Psoas muscle (tissue), 8 donors: ENCODE measurements around the gene HACL1. TPM values are rescaled to one million over a fixed set of nuclear protein-coding genes. Genes with fewer than 3 reads are reported as not detected.

Experiments
- ATAC-seq, 4 donors: fragments of 200-7000 bp; cut with Tn5 transposase; one replicate each; pipeline ENCODE4 v1.9.1; 2020; ENCODE audit warnings: moderate library complexity in 3 of 4, mild to moderate bottlenecking in 2 of 4
- DNase-seq, 2 donors: peaks; one replicate each; pipeline ENCODE4 v3.0.0-alpha.2; 2020
- H3K27ac ChIP-seq: fragments of 200-600 bp; one replicate; pipeline ENCODE4 v1.8.0; 2022
- H3K27me3 ChIP-seq, 3 donors: fragments of 200-600 bp in 1 of 3; one replicate each; pipeline versions ENCODE4 v1.6.1 to v1.8.0; 2013 to 2022; ENCODE audit warnings: low read length in 2 of 3, mild to moderate bottlenecking in 2 of 3, moderate library complexity in 1 of 3; ENCODE audit not compliant: insufficient read depth in 3 of 3
- H3K36me3 ChIP-seq, 2 donors: fragments of 200-600 bp in 1 of 2; one replicate each; pipeline versions ENCODE4 v1.6.1 to v1.8.0; 2013 to 2022; ENCODE audit warnings: low read depth in 1 of 2, mild to moderate bottlenecking in 1 of 2, moderate library complexity in 1 of 2; ENCODE audit not compliant: insufficient read depth in 1 of 2
- H3K4me1 ChIP-seq: fragments of 200-600 bp; one replicate; pipeline ENCODE4 v1.8.0; 2022
- H3K4me3 ChIP-seq: fragments of 200-600 bp; one replicate; pipeline ENCODE4 v1.8.0; 2022; ENCODE audit warnings: mild to moderate bottlenecking
- H3K9me3 ChIP-seq: fragments of 200-600 bp; one replicate; pipeline ENCODE4 v1.8.0; 2022
- whole genome bisulfite sequencing, 3 donors: extraction: QIAGEN DNeasy Blood & Tissue Kit; methylation state at CpG; one replicate each; pipeline versions ENCODE4 v1.1.6 to v1.1.7; 2013; 5-methylcytosine and 5-hydroxymethylcytosine counted together
- intact Hi-C, 2 donors: fragments of 100-400 bp; cut with DNase I; formaldehyde crosslinking; loops; one replicate each; pipeline versions ENCODE4 v1.11.0 to v1.14.2; 2022
- polyA plus RNA-seq, 3 donors: library from polyadenylated mRNA; stranded (reverse); fragments of 200-250 nt; gene quantifications; one replicate each; pipeline ENCODE4 v1.2.3, GENCODE V29; 2013
- total RNA-seq, 4 donors: library from RNA; stranded (reverse); fragmentation: NEBNext Ultra II Directional in 2 of 4; extraction: Animal tissue kit (Norgen Biotek cat#: 25700) in 2 of 4; gene quantifications; one replicate each; pipeline versions ENCODE4 v1.2.1 to v1.2.4, GENCODE V29; 2021 to 2023
- TF ChIP-seq, protein P1 (sequence below): fragments of 200-600 bp; IDR thresholded peaks from one replicate; pipeline ENCODE4 v1.8.0; 2022; ENCODE audit warnings: antibody characterized with exemption
- donor health status: healthy with polysubstance abuse.
- donor health status: DM: no; HTN: no; CAD: no; lungs with moderate emphysema.
- donor health status: Bipolar disorder and iron deficiency.
- donor health status: healthy.
- donor health status: DM: yes; HTN: yes; CAD: no.
- donor health status: DM: no; HTN: no; CAD: no.
- donor health status: DM: no; HTN: no; CAD: no.
- donor health status: DM: yes; HTN: yes; CAD: no.

HACL1 gene
- total and polyA plus RNA-seq, 7 donors = 8.2 to 20.2 (median 17.5) TPM

DNA sequence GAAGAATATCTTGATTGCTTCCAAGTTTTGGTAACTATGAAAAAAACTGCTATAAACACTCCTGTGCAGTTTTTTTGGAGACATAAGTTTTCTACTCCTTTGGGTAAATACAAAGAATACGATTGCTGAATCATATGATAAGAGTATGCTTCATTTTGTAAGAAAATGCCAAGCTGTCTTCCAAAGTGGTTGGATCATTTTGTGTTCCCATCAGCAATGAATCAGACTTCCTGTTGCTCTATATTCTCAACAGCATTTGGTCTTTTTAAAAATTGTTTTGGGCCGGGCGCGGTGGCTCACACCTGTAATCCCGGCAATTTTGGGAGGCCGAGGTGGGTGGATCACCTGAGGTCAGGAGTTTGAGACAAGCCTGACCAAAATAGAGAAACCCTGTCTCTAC is 14.7 kb upstream of the HACL1 start:
- no peak for DNase-seq
- no peaks in the 10 kb centered on the region for H3K9me3 ChIP-seq

DNA sequence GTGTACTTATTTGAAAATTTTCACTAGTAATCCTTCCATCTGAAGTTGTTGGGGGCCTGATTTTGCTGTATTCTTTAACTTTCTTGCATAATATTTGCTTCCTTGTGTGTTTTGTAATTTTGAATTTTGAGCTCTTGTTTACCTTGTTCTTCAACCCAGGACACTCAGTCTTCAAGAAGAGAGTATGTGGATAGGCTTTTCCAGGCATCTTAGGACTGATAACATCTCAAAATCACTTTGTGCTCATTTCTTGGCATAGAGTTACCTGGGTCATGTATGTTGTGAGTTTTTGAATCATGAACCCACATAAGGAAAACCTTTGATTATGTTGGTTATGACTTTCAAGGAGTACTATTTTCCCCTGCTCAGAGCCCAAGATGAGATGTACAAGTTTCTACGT is 13.6 kb upstream of the HACL1 start:
- TF ChIP-seq, protein P1, sequence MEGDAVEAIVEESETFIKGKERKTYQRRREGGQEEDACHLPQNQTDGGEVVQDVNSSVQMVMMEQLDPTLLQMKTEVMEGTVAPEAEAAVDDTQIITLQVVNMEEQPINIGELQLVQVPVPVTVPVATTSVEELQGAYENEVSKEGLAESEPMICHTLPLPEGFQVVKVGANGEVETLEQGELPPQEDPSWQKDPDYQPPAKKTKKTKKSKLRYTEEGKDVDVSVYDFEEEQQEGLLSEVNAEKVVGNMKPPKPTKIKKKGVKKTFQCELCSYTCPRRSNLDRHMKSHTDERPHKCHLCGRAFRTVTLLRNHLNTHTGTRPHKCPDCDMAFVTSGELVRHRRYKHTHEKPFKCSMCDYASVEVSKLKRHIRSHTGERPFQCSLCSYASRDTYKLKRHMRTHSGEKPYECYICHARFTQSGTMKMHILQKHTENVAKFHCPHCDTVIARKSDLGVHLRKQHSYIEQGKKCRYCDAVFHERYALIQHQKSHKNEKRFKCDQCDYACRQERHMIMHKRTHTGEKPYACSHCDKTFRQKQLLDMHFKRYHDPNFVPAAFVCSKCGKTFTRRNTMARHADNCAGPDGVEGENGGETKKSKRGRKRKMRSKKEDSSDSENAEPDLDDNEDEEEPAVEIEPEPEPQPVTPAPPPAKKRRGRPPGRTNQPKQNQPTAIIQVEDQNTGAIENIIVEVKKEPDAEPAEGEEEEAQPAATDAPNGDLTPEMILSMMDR = no peak
- DNase-seq (no peak), ATAC-seq (no peak)
- Histone ChIP-seq H3K9me3 (no peaks in the 10 kb centered on the region), H3K27ac (no peak overlapping the region), H3K36me3 (no peaks in the 10 kb centered on the region), H3K4me3 (no peak overlapping the region), H3K4me1 (peaks cover 18% of the 10 kb centered on the region), H3K27me3 (no peaks in the 10 kb centered on the region)
- intact Hi-C loops = no loop called here
- WGBS, 3 donors = 86 to 100% (median 87%) methylated on average over 1 of the region's 1 CpG

More for the DNA sequence above, 14.7 kb upstream of the HACL1 start:
- Histone ChIP-seq H3K4me3 (no peak overlapping the region), H3K27me3 (no peaks in the 10 kb centered on the region), H3K4me1 (peaks cover 8% of the 10 kb centered on the region), H3K27ac (no peak overlapping the region), H3K36me3 (no peaks in the 10 kb centered on the region)
- no peak for ATAC-seq
- TF ChIP-seq, protein P1 = no peak
- WGBS, 3 donors = 94 to 96% (median 96%) methylated on average over 6 of the region's 6 CpGs
- intact Hi-C loops = no loop called here

DNA sequence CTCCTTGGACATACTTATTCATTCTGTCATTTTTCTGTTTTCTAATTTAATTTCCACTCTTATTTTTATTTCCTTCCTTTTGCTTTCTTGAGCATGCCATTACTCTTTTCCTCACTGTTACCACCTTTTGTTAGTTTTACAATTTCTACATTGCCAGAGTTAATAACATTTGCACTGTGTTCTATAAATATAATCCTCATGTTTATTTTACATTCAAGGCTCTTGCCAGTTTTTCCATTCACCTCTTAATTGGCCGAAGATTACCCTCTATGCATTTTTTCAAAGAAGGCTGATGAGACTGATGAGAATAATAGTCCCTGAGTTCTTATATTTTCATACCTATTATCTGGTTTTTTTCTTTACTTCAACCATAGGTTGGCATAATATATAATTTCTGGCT is 10.6 kb upstream of the HACL1 start:
- Histone ChIP-seq H3K4me1 (peaks cover 34% of the 10 kb centered on the region), H3K9me3 (no peaks in the 10 kb centered on the region), H3K4me3 (no peak overlapping the region), H3K36me3 (no peaks in the 10 kb centered on the region), H3K27me3 (no peaks in the 10 kb centered on the region), H3K27ac (no peak overlapping the region)
- no peak for DNase-seq
- 65 to 78% (median 76%) methylated on average over 1 of the region's 1 CpG for WGBS, 3 donors
- TF ChIP-seq, protein P1 = no peak
- ATAC-seq = no peak
- intact Hi-C loops = no loop called here

DNA sequence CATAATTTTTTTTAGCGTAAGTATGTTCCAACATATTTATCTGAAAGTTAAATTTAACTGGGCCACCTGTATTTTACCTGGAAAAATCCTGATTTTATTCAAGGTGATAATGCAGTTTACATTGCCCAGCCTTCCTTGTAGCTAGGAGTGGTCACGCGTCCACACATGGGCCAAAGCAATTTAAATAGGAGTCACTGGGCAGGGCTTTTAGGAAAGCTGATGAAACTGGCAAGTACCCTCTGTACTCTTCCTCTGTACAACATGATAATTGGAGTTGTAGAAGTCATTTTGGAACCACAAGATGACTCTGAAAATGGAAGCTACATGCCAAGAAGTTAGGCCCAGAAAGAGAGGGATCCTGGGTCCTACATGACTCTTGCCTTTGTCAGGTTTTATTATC is 9.6 kb upstream of the HACL1 start:
- 61 to 95% (median 80%) methylated on average over 3 of the region's 3 CpGs for WGBS, 3 donors
- intact Hi-C loops = no loop called here
- Histone ChIP-seq H3K4me1 (peaks cover 40% of the 10 kb centered on the region), H3K27ac (peak overlapping the region; percentile 70), H3K36me3 (no peaks in the 10 kb centered on the region), H3K27me3 (no peaks in the 10 kb centered on the region), H3K9me3 (no peaks in the 10 kb centered on the region), H3K4me3 (no peak overlapping the region)
- ATAC-seq = peak in 3 of 4 donors; percentile 62 to 89 (median 83)
- TF ChIP-seq, protein P1 = no peak
- DNase-seq = no peak

DNA sequence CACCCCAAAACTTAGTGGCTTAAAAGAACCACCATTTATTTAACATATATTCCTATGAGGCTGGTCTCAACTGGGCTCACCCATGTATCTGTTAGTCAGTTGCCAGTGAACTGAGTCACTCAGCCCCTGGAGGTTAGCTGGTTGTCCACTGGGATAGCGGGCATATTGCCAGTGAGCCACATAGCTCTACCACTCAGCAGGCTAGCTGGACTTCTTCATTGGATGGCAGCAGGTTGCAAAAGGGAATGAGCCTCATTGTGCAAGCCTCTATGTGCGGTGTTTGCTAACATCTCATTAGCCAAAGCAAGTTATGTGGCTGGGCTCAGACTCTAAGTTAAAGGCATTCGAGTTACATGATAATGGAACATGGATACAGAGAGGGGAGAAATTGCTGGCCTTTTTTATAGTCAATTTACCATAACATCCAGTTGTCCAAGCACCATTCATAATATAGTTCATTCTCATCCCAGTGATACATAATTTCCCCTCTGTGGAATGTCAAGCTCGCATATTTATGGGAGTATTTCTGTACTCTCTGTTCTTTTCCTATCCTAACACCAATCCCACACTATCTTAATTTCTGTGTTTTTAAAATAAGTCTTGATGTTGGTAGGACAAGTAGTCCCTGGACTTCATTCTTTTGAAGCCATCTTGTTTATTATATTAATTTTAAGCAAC is 8.9 kb upstream of the HACL1 start:
- H3K4me3 ChIP-seq = no peak overlapping the region
- no peaks in the 10 kb centered on the region for H3K27me3 ChIP-seq
- DNase-seq (peak; percentile 74 to 90), ATAC-seq (peak; percentile 90 to 96 (median 92))
- H3K27ac ChIP-seq = peak overlapping the region; percentile 70
- WGBS, 3 donors = 58 to 59% (median 58%) methylated on average over 4 of the region's 4 CpGs
- no peaks in the 10 kb centered on the region for H3K9me3 ChIP-seq
- TF ChIP-seq, protein P1 = no peak
- peaks cover 40% of the 10 kb centered on the region for H3K4me1 ChIP-seq
- H3K36me3 ChIP-seq = no peaks in the 10 kb centered on the region
- intact Hi-C loops = no loop called here
